Endometrium (tissue), 2 donors: ENCODE measurements around the gene PRKN.
A peak's percentile ranks its signal among the peaks of the same experiment; 100 is the strongest.

Source experiments
- FAIRE-seq: peaks from 2 replicates; lab custom pipeline; 2012; peaks lifted over from hg19 to GRCh38; lab: Jason Lieb, UNC
- donor health status: control.
- donor health status: control.

The PRKN gene

GRCh38 chr6:161486361-161487216 is 1241.0 kb downstream of the PRKN start:
- FAIRE-seq: no peak

DNA sequence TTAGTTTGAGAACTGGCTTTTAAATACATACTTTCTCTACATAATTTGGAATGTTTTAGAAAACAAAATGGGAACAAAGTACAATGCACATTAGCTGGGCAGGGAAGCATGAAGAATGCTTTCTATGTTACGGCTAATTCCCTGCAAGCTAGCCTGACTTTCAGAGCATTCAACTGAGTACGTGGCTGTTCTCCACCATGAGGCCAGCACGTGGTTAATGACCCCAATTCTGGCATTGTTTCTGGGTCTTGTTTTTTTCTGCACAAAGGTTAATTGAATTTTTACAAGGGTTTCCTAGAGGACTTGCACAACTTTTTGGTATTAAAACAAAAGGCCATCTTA is 1245.1 kb downstream of the PRKN start:
- peak; percentile 77 for FAIRE-seq

DNA sequence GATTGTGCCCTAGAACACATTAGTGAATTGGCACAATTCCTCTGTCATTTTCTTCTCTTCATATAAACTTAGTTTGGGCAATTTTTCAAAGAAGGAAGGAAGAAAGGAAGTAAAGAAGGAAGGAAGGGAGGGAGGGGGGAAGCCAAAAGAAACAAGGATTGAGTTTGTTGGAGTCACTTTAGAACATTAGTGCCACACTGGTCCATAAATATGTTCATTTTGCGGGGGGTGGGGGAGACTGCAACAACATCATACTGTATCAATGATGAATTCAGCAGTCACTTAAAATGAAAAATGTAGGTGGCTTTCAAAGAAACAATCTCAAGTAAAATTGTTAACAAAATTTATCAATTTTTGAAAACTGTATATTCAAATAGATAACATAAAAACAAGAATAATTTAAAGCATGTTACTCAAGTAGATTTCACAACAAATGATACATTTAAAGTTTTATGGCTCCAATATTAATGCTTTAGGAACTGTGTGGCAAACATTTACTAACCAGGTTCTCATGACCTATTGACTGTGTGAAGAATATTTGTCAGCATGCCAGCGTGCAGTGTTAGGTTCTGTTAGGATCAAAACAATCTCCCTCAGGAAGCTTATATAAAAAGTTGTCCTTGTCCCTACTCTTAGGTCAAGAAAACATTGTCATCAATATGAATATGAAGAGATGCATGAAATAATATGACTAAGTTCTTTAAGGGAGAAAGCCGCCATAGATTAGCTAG is 1245.6 kb downstream of the PRKN start:
- FAIRE-seq: no peak

DNA sequence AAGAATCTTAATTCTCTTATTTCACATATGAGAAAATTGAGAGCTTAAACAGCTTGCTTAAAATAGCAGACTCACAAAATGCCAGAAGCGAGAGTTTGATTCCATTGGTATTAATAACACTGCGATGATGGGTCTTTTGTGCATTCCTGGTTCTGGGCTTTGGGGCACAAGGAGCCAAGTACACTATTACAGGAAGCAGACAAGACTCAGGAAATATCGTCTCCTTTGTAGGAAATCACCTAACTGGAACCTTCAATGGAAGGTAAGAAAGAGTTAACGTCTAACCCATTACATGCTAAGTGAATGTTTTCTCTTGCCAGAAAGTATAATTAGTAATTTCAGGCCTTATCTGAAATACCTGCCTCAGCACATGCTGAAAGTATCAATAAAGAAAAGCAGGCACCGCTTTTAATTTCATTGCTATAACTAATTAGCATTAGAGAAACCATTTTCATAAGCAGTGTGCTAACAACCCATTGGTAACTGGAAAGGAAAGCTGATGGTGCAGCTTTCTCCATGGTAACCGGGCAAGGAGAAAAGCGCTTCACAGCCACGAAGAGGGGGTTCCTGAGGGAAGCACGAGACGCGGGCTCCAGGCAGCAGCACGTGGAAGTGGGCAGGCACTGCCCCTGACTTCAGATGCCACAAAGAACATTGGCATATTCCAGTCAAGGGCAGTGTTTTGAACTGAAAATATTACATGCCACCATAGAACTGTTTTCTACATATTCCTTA is 1247.0 kb downstream of the PRKN start:
- FAIRE-seq: no peak

- no peak for FAIRE-seq
These were observed 1248.2 kb downstream of the PRKN start for GRCh38 chr6:161479376-161479775.

DNA sequence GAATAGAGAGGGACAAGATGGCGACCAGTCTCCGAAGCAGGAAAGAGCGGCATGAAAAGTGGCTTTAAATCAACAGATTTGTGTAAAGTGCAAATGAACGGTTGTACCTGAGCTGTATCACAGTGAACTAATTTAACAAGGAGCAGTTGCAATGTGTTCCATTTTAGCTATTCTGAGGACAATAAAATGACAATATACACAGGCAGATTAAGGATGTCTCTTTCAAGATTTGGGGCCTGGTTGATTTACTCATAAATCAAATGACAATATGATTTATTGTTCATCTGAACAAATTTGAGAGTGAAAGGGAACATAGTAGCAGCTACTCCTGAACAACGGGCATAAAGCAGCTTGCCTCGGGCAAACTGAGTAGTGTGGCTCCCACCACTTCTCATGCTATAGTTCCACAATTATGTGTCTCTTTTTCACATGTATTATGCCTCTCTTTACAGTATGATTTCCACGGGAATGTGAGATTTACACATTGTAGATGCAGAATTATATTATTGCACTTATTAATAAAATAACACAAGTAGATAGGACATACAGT is 1249.6 kb downstream of the PRKN start:
- no peak for FAIRE-seq

DNA sequence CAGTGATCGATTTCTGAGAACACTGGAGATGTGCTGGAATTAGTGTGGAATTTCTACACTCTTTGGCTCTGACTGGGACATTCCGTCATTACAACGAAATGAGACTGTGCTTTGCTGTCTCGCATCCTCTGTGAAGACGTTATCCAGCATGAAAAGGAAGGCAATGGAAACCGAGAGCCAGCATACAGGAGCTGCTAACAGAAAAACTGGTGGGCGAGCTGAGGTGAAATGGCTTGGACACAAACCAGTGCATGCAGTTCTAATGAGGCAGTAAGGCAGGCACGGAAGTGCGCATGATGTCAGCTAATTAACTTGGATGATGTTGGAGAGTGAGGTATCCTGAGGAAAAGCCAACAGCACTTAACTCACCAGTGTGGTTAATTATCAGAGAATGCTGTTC is 1250.9 kb downstream of the PRKN start:
- no peak for FAIRE-seq

- no peak for FAIRE-seq
These were observed 1262.2 kb downstream of the PRKN start for GRCh38 chr6:161465403-161465802.

DNA sequence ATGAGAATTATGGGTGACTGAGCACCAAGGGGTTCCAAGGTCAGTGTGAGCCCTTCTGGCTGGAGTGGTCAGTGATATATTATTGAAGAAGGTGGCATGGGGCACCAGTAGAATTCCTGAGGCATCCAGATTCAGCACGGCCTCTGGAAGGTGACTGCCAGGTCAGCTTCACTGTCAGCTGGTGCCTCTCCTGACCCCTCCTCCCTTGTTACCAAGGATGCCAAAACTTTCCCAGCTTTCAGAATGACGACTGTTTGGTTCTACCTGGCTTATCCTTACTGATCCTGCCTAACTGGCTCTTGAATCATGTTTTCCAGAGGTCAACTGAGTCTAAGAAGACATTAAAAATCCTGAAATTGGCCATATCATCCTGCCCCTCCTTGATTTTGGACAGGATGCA is 1264.5 kb downstream of the PRKN start:
- FAIRE-seq: no peak

DNA sequence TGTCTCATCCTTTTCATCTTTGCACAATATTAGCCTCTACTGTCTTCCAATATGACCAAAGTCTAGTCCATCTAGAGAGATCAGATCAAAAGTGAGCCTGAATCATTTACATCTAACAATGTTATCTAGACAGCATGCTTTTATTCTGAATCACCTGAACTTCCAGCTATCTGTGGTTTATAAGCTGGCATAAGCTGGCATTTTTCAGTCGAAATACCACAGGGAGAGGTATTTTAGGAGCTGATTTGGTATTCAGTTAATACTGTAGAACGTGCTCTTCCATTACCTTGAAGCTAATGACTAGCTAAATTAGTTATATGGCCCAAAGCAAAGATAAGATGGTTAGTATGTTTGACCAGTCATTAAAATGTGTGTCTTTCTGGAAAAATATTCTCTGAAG is 1265.4 kb downstream of the PRKN start:
- no peak for FAIRE-seq

DNA sequence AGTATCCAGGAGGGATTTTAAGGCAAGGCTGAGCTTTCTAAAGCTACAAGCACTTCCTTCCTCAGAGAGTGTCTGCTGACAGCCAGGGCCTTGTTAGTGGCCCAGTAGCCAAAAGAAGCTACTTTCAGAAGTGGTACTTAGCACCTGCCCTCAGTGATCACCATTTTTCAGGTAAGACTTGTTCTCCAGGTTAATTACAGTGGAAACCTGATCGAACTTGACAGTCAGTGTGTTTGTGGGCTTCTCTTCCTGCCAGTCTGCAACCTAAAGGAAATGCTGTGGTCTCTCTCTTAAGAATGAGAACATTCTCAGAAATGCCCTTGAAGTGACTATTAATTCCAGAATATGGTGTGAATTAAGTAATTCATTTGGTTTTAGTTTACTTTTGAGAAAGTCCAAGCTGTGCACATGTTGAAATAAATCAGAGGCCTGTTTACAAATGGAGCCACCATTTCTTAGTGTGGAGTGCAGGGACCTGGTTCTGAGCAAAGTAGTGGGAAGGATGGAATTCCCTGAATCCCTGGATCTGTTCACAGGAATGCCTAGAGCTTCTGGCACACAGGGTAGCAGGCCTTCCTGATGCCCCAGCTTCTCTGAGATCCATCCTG is 1268.5 kb downstream of the PRKN start:
- no peak for FAIRE-seq

GRCh38 chr6:161458201-161458951 is 1269.2 kb downstream of the PRKN start:
- FAIRE-seq: no peak

GRCh38 chr6:161455848-161456247 is 1271.7 kb downstream of the PRKN start:
- no peak for FAIRE-seq

- no peak for FAIRE-seq
These were observed 1274.0 kb downstream of the PRKN start for GRCh38 chr6:161453558-161453957.

DNA sequence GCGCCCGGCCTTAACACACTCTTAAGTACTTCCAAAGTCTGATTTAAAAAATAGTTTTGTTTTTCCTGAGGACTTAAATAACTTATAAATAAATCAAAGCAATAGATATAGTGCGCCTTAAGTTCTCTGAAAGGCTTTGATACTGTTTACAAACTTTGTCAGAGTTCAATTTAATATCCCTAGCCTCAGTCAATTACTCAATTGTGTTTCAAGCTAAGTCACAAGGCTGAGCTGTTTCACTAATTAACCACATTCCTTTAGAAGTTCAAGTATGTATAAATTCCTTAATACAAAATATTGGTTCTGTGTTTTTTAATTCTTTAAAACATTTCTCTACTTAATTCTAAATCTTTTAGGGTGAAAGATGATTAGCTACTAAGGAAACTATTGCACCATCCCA is 1275.3 kb downstream of the PRKN start:
- no peak for FAIRE-seq

DNA sequence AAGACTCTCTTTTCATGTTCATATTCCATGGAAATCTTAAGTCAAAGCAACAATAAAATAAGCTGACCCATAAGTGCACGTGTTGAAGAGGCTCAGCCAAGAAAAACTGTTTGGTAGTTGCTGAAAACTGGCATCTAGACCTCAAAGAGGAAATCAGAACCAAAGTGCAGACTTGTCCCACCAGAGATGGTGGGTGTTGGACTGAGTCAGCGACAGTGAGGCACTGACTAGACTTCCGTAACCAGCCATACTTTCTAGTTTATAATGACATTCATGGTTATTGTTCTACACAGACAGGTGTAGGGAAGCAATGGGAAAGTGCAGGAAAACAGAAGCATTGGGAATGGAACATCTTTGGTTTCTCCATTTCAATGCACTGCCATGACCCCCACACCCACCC is 1278.0 kb downstream of the PRKN start:
- FAIRE-seq: no peak

DNA sequence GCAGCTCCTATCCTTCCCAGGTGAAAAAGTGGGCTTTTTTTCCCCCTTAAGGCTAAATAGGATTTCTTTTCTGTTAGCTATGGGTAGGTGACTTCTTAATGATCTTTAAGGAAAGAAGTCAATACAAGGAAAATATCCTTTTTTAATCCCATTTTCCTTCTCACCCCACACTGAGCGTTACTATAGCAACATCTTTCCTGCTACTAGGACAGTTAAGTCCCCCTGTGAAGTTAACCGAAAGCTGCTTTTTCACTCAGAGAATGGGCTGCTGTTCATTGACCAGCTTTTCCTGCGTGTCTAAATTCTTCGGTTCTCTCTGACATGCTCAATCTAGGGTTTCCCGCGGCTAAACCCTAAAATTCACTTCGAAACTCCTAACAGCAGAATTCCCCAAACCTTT is 1280.6 kb downstream of the PRKN start:
- FAIRE-seq: no peak

DNA sequence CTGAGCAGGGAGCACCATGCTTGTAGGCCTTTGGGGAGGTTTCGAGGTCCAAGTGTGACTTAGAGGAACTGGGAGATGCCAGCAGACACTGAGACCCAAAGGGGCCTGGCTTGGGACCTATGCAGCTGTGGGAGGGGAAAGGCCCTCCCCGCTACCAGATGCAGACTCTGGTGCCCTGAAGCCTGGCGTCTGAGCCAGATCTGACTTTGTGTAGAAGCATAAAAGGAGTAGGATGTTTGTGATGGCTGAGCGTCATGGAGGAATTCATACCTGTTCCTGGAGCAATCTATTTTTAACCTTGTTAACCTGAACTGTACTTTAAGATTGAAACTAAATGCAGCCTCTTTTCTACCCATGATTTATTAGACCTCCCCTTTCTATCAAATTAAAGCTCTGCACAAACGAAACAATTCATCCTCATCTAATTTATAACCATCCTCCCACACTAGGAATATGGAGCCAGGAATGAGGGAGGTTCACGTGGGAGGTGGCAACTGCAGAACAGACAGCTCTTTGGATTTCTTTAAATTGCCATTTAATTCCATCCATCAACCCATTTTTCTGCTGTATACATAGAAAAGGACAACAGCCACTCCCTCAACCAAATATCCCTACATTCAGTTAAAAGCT is 1281.2 kb downstream of the PRKN start:
- FAIRE-seq: no peak

DNA sequence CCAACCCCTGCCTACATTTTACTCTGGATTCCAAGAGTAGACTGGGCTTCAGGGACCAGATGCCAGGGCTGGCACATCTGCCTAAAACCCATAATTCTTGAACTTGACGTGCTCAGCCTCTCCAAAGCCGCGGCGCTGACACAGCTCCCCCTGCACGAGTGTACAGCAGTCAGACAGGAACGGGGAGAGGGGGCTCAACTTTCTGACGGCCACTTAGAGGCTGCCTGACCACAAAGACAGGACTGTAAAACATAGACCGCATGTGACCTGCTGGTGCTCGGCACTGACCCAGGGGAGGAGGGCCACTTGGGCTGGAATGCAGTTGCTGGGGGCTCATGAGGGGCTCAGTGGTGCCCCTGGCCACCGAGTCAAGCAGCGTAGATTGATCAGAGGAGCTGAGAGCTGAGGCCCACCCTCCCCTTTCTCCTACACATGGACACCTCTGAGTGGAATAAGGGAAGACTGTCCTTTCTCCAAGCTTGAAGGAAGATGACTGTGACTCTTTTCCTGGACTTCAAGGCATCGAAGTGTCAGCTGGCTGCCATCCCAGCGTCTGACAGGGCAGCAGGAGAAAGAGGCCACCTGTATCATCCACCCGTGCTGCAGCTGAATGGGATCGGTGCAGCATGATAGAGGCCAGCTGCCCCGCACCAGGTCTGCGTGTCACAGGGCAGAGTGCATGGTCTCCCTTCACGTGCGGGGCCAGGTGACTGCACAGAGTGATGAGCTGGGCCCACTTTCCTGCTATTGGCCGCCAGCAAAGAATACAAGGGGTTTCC is 1282.4 kb downstream of the PRKN start:
- FAIRE-seq: no peak

- no peak for FAIRE-seq
These were observed 1283.1 kb downstream of the PRKN start for GRCh38 chr6:161444464-161444863.
